ENCODE data around the gene PSMB10. TPM values are rescaled to one million over a fixed set of nuclear protein-coding genes. Genes with fewer than 3 reads are reported as not detected.
"Not testable (repeated sequence)": the region's sequence is repeated elsewhere in the genome, so short reads cannot be mapped to it uniquely, and the experiment has no call there.

Gene PSMB10
- total RNA-seq, 2 experiments from 2014 or later, result 123 to 195 TPM

- DNase-seq (no peak), ATAC-seq (no peak)
- no peaks in the 10 kb centered on the region for H3K27me3 Mint-ChIP-seq
- no peak overlapping the region for H3K4me3 Mint-ChIP-seq
- H3K4me1 Mint-ChIP-seq, result peaks cover 26% of the 10 kb centered on the region
- H3K36me3 Mint-ChIP-seq (ENCODE audit: low read depth), result no peaks in the 10 kb centered on the region
- POLR2A ChIA-PET, result no interaction called here
- intact Hi-C loops (cut with DNase I, micrococcal nuclease), result no loop called here
- CTCF ChIA-PET, result interaction anchor here (0.6 to 2.0 kb wide), 4 partner anchors 35 to 107 kb away, joined by 3 to 7 read pairs (median 4); no protein-coding TSS in a partner anchor
- H3K27ac Mint-ChIP-seq, result peak overlapping the region; percentile 74
- H3K9me3 Mint-ChIP-seq (ENCODE audit: low read depth), result no peaks in the 10 kb centered on the region
Measured at GRCh38 chr16:67922740-67923139, 13.9 kb downstream of the PSMB10 start.

GRCh38 chr16:67922221-67922620, 14.4 kb downstream of the PSMB10 start:
- DNase-seq (no peak), ATAC-seq (no peak)
- Mint-ChIP-seq H3K27me3 (no peaks in the 10 kb centered on the region), H3K4me1 (peaks cover 31% of the 10 kb centered on the region), H3K9me3 (ENCODE audit: low read depth) (no peaks in the 10 kb centered on the region), H3K36me3 (ENCODE audit: low read depth) (no peaks in the 10 kb centered on the region), H3K27ac (peak overlapping the region; percentile 74), H3K4me3 (no peak overlapping the region)
- POLR2A ChIA-PET, result no interaction called here
- CTCF ChIA-PET, result interaction anchor here (0.9 to 2.0 kb wide), 4 partner anchors 25 to 478 kb away, joined by 3 to 7 read pairs (median 4); no protein-coding TSS in a partner anchor
- intact Hi-C loops (cut with DNase I, micrococcal nuclease), result no loop called here

GRCh38 chr16:67919622-67920221, 16.9 kb downstream of the PSMB10 start:
- Mint-ChIP-seq H3K27ac (peak overlapping the region; percentile 19), H3K36me3 (ENCODE audit: low read depth) (no peaks in the 10 kb centered on the region), H3K27me3 (no peaks in the 10 kb centered on the region), H3K4me1 (peaks cover 36% of the 10 kb centered on the region), H3K4me3 (no peak overlapping the region), H3K9me3 (ENCODE audit: low read depth) (no peaks in the 10 kb centered on the region)
- intact Hi-C loops (cut with DNase I, micrococcal nuclease), result no loop called here
- ChIA-PET POLR2A (no interaction called here), CTCF (interaction anchor here (0.6 to 3.0 kb wide), 8 partner anchors 8 to 260 kb away, joined by 3 to 13 read pairs (median 4); partner anchors contain the start of genes ACD and NRN1L)
- no peak for ATAC-seq
- peak; percentile 28 for DNase-seq

GRCh38 chr16:67917852-67918236, 18.8 kb downstream of the PSMB10 start:
- Mint-ChIP-seq H3K27ac (peak overlapping the region; percentile 91), H3K4me3 (no peak overlapping the region), H3K36me3 (ENCODE audit: low read depth) (no peaks in the 10 kb centered on the region), H3K4me1 (peaks cover 34% of the 10 kb centered on the region), H3K9me3 (ENCODE audit: low read depth) (no peaks in the 10 kb centered on the region), H3K27me3 (no peaks in the 10 kb centered on the region)
- intact Hi-C loops (cut with DNase I, micrococcal nuclease), result loop anchor here in 1 of 2 experiments (1.0 kb wide), 1 partner anchor 25 kb away; the partner anchor contains the start of gene PSKH1
- ATAC-seq, result peak; percentile 100
- CTCF ChIA-PET, result interaction anchor here (0.5 to 2.7 kb wide), 12 partner anchors 11 to 397 kb away, joined by 3 to 12 read pairs (median 4); partner anchors contain the start of genes NRN1L and PARD6A
- peak; percentile 79 for DNase-seq
- POLR2A ChIA-PET, result interaction anchor here (0.6 to 1.0 kb wide), 2 partner anchors 18 to 24 kb away, joined by 5 to 10 read pairs; no protein-coding TSS in a partner anchor

GRCh38 chr16:67917140-67917851, 19.4 kb downstream of the PSMB10 start:
- ChIA-PET POLR2A (interaction anchor here (1.0 kb wide), 1 partner anchor 18 kb away, joined by 5 read pairs; no protein-coding TSS in a partner anchor), CTCF (interaction anchor here (0.7 to 2.7 kb wide), 8 partner anchors 18 to 280 kb away, joined by 3 to 12 read pairs (median 4); partner anchors contain the start of gene NRN1L)
- DNase-seq (no peak), ATAC-seq (peak; percentile 11)
- intact Hi-C loops (cut with DNase I, micrococcal nuclease), result no loop called here
- no peaks in the 10 kb centered on the region for H3K27me3 Mint-ChIP-seq
- H3K9me3 Mint-ChIP-seq (ENCODE audit: low read depth), result no peaks in the 10 kb centered on the region
- no peaks in the 10 kb centered on the region for H3K36me3 Mint-ChIP-seq (ENCODE audit: low read depth)
- H3K4me1 Mint-ChIP-seq, result peaks cover 32% of the 10 kb centered on the region
- H3K4me3 Mint-ChIP-seq, result no peak overlapping the region
- peak overlapping the region; percentile 91 for H3K27ac Mint-ChIP-seq

- intact Hi-C loops (cut with DNase I, micrococcal nuclease), result no loop called here
- Mint-ChIP-seq H3K4me3 (no peak overlapping the region), H3K9me3 (ENCODE audit: low read depth) (no peaks in the 10 kb centered on the region), H3K4me1 (peaks cover 25% of the 10 kb centered on the region), H3K27me3 (no peaks in the 10 kb centered on the region), H3K36me3 (ENCODE audit: low read depth) (no peaks in the 10 kb centered on the region), H3K27ac (no peak overlapping the region)
- ATAC-seq, result no peak
- ChIA-PET CTCF (interaction anchor here (0.9 kb wide), 1 partner anchor 20 kb away, joined by 3 read pairs; no protein-coding TSS in a partner anchor), POLR2A (no interaction called here)
- DNase-seq, result no peak
Measured at GRCh38 chr16:67915831-67916723, 20.6 kb downstream of the PSMB10 start.

GRCh38 chr16:67915496-67915769, 21.2 kb downstream of the PSMB10 start:
- intact Hi-C loops (cut with DNase I, micrococcal nuclease); ATAC-seq; H3K9me3 Mint-ChIP-seq (ENCODE audit: low read depth); H3K27ac Mint-ChIP-seq; H3K36me3 Mint-ChIP-seq (ENCODE audit: low read depth); DNase-seq; H3K27me3 Mint-ChIP-seq; H3K4me3 Mint-ChIP-seq: not testable (repeated sequence)
- H3K4me1 Mint-ChIP-seq, result peaks cover 29% of the 10 kb centered on the region
- CTCF ChIA-PET, result interaction anchor here (0.9 to 1.4 kb wide), 2 partner anchors 20 to 28 kb away, joined by 3 read pairs; no protein-coding TSS in a partner anchor
- POLR2A ChIA-PET, result interaction anchor here (0.6 kb wide), 1 partner anchor 311 kb away, joined by 4 read pairs; no protein-coding TSS in a partner anchor

GRCh38 chr16:67914758-67915495, 21.7 kb downstream of the PSMB10 start:
- DNase-seq, result no peak
- Mint-ChIP-seq H3K4me3 (no peak overlapping the region), H3K36me3 (ENCODE audit: low read depth) (peaks cover 4% of the 10 kb centered on the region), H3K27ac (no peak overlapping the region), H3K27me3 (no peaks in the 10 kb centered on the region), H3K4me1 (peaks cover 32% of the 10 kb centered on the region), H3K9me3 (ENCODE audit: low read depth) (no peaks in the 10 kb centered on the region)
- ATAC-seq, result no peak
- ChIA-PET CTCF (interaction anchor here (0.6 to 1.4 kb wide), 5 partner anchors 10 to 670 kb away, joined by 3 to 5 read pairs (median 3); no protein-coding TSS in a partner anchor), POLR2A (interaction anchor here (0.6 kb wide), 2 partner anchors 80 to 311 kb away, joined by 4 to 5 read pairs; no protein-coding TSS in a partner anchor)
- intact Hi-C loops (cut with DNase I, micrococcal nuclease), result no loop called here

GRCh38 chr16:67910158-67910557, 26.5 kb downstream of the PSMB10 start:
- Mint-ChIP-seq H3K27me3 (no peaks in the 10 kb centered on the region), H3K27ac (peak overlapping the region; percentile 13)
- CTCF ChIA-PET, result interaction anchor here (0.7 to 2.0 kb wide), 3 partner anchors 27 to 94 kb away, joined by 3 to 4 read pairs (median 4); no protein-coding TSS in a partner anchor

GRCh38 chr16:67909056-67909742, 27.5 kb downstream of the PSMB10 start:
- CTCF ChIA-PET, result interaction anchor here (1.0 to 1.2 kb wide), 2 partner anchors 9 to 26 kb away, joined by 4 read pairs; no protein-coding TSS in a partner anchor
- peaks cover 13% of the 10 kb centered on the region for H3K36me3 Mint-ChIP-seq (ENCODE audit: low read depth)

More at GRCh38 chr16:67910158-67910557, 26.5 kb downstream of the PSMB10 start:
- intact Hi-C loops (cut with DNase I, micrococcal nuclease), result no loop called here
- H3K9me3 Mint-ChIP-seq (ENCODE audit: low read depth), result no peaks in the 10 kb centered on the region
- POLR2A ChIA-PET, result interaction anchor here (0.6 kb wide), 1 partner anchor 1209 kb away, joined by 3 read pairs; no protein-coding TSS in a partner anchor
- ATAC-seq (peak; percentile 97), DNase-seq (peak; percentile 73)
- peaks cover 11% of the 10 kb centered on the region for H3K36me3 Mint-ChIP-seq (ENCODE audit: low read depth)
- no peak overlapping the region for H3K4me3 Mint-ChIP-seq
- peaks cover 18% of the 10 kb centered on the region for H3K4me1 Mint-ChIP-seq

More at GRCh38 chr16:67909056-67909742, 27.5 kb downstream of the PSMB10 start:
- Mint-ChIP-seq H3K27me3 (no peaks in the 10 kb centered on the region), H3K27ac (peak overlapping the region; percentile 3), H3K9me3 (ENCODE audit: low read depth) (no peaks in the 10 kb centered on the region), H3K4me3 (no peak overlapping the region), H3K4me1 (peaks cover 18% of the 10 kb centered on the region)
- POLR2A ChIA-PET, result no interaction called here
- no peak for ATAC-seq
- intact Hi-C loops (cut with DNase I, micrococcal nuclease), result no loop called here
- DNase-seq, result no peak
